GM18870 (cell line): ENCODE data around the gene RPP30.
"Not testable (repeated sequence)": the region's sequence is repeated elsewhere in the genome, so short reads cannot be mapped to it uniquely, and the experiment has no call there.

Experiments used
- ATAC-seq: cut with Tn5 transposase; IDR thresholded peaks from one replicate; pipeline ENCODE4 v1.9.1; 2021; ENCODE audit warnings: moderate library complexity; ENCODE audit not compliant: unreplicated experiment

RPP30 gene

DNA sequence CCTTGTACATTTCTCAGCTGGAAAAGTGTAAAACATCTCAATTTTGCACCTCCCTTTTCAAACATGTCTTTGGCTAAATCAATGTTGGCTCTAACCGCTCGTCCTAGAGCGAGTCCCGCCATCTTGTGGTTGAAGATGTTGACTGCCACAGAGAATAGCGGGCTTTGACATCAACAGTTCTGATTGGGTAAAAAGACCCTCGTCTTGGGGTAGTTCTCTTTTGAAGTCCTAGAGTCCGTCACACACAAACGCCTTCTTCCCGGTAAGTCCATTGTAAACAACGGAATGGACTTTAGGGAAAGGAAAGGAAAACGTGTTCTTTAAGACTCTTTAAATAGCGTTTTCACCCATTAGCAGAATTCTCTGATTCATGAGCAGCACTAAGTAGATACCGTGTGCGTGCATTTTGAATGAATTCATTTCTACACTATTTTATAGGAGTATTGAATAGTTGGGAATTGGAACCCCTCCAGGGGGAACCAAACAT lies 452 bp upstream of the RPP30 start:
- ATAC-seq = peak; percentile 50

- no peak for ATAC-seq
These were observed 860 bp downstream of the RPP30 start for GRCh38 chr10:90872648-90873020.

DNA sequence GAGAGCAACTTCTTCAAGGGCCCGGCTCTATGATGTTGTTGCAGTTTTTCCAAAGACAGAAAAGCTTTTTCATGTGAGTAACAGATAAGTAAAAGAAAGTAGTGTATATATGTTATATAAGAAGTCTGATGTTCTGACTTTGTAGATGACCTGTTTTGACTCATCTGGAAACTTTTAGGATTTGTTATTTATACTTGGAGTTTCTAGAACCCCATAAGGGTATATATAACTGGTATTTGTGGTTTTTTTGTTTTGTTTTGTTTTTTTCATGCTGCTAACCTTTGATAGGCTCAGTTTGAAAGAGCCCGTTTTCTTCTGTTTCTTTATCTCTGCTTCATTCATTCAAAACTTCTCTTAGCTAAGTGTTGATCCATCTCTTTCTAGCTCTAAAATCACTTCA lies 7.3 kb downstream of the RPP30 start:
- ATAC-seq = no peak

- not testable (repeated sequence) for ATAC-seq
These were observed 8.4 kb downstream of the RPP30 start for GRCh38 chr10:90880059-90880719.

- ATAC-seq = no peak
These were observed 12.7 kb downstream of the RPP30 start for GRCh38 chr10:90884431-90884830.

GRCh38 chr10:90885176-90885575 lies 13.4 kb downstream of the RPP30 start:
- ATAC-seq = no peak

GRCh38 chr10:90887555-90887954 lies 15.8 kb downstream of the RPP30 start:
- ATAC-seq = no peak

DNA sequence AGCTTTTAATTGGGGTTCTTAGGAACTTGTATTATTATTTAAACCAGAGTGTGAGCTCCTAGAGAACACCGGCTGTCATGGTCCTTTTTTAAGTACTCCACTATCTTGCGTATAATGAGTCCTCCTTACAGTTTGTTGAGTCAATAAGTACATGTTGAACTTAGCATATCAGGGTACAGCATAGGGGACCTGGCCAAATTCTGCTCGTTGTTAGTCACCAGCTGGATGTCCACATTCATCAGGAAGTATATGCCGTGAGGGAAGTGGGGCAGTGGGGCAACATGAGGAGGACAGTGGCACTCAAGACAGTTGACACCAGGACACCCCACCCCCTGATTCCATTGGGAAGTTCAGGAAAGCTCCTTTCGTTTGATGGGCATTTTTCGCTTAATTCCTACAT lies 16.6 kb downstream of the RPP30 start:
- no peak for ATAC-seq

DNA sequence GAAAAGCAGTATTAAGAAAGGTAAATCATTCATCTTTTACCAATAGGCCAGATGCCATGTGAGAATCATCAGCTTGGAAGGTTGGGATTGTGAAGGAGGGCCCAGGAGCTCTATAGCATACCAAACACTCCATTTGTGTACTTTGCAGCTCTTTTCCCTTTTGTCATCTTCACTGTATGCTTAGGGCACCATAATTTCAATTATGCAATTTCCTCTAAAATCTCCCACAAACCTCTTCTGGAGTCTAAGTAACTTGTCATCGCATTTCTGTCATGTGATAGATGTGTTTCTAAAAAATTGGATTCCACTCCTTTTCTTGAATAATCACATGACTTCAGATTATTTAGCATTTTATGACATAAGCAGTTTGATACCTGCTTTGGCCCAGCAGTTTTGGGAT lies 17.9 kb downstream of the RPP30 start:
- no peak for ATAC-seq

DNA sequence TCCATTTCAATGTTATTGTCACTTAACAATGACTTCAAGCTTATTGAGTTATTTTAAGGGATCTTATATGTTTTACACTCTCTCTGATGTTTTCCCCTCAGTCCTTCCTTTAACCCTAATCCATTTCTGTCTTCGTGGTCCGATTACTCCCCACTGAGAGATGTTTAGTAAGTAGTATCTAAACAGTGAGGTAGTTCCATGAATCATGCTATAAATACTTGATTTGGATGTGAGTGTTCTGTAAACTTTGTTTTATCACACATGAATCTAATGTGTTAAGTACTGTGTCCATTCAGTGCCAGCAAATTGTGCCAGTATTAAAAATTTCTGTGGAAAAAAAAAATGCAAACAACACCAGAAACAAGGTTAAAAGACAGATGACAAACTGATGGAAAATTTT lies 18.6 kb downstream of the RPP30 start:
- no peak for ATAC-seq

DNA sequence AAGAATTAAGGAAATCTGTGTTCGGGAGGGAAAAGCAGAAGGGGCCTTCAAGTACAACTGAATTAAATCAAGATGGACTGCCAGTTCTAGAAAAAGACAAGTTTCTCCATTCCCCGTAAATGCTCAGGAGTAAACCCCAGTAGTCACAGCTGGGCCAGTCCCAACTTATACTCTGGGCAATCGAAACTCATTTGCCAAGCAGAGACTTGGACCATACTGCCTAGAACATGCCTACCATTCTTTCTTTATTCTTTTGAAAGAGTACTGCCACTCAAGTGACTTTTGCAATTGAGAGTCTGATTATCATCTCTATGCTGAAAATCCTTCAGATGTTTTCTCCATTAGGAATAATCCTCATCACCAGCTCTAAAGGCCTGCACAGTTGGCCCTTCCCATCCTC lies 21.4 kb downstream of the RPP30 start:
- no peak for ATAC-seq

DNA sequence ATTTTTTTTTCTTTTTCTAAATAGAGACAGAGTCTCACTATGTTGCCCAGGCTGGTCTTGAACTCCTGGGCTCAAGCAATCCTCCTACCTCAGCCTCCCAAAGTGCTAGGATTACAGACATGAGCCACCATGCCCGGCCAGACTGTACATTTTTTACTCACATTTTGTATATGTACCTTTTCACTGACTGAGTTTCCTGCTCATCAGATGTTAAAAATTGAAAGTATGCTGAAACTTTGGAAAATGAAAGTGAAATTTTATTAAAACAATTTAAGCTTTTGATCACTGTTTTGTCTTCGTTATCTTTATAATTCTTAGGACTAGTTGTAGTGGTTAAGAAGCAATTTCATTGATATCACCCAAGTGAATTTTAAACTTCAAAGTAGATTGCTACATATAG lies 25.1 kb downstream of the RPP30 start:
- not testable (repeated sequence) for ATAC-seq

DNA sequence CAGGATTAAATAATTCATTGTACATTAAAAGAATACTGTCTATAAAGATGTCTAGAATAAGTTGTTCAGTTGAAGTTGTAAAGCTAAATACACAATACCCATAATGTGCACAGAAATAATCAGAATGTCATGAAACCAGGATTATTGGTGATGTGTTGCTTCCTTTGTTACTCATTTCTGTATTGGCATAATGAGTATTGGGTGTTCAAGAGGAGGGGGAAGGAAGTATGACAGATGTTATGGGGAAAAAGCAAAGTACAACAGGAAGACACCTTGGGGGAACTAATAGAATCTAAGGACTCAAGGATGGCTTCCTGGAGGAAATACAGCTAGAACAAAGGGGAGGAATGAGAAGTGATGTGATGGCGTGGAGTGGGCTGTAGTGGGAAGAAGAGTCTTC lies 34.2 kb downstream of the RPP30 start:
- no peak for ATAC-seq

- ATAC-seq = no peak
These were observed 34.8 kb downstream of the RPP30 start for GRCh38 chr10:90906596-90906995.

DNA sequence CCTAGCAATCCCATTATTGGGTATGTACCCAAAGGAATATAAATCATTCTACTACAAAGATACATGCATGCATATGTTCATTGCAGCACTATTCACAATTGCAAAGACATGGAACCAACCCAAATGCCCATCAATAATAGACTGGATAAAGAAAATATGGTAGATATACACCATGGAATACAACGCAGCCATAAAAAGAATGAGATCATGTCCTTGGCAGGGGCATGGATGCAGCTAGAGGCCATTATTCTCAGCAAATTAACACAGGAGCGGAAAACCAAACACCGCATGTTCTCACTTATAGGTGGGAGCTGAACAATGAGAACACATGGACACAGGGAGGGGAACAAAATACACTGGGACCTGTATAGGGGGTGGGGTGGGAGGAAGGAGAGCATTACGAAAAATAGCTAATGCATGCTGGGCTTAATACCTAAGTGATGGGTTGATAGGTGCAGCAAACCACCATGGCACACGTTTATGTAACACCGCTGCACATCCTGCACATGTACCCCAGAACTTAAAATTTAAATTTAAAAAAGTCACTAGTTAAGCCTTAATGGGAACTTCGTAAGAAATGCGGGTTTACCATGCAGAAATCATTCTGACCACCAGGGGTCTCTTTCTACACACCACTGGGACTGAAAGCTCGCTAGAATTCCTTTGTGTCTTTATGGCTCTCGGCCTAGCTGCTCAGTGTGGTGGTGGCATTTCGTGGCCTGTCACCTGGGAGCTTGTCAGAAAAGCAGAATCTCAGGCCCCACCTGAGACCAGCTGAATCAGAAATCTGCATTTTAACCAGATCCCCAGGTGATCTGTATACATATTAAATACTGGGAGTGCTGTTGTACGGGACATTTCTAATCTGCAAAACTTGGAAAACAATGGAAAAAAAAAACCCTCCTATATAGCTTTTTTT lies 39.6 kb downstream of the RPP30 start:
- ATAC-seq = no peak

- no peak for ATAC-seq
These were observed 40.4 kb downstream of the RPP30 start for GRCh38 chr10:90912174-90912573.

DNA sequence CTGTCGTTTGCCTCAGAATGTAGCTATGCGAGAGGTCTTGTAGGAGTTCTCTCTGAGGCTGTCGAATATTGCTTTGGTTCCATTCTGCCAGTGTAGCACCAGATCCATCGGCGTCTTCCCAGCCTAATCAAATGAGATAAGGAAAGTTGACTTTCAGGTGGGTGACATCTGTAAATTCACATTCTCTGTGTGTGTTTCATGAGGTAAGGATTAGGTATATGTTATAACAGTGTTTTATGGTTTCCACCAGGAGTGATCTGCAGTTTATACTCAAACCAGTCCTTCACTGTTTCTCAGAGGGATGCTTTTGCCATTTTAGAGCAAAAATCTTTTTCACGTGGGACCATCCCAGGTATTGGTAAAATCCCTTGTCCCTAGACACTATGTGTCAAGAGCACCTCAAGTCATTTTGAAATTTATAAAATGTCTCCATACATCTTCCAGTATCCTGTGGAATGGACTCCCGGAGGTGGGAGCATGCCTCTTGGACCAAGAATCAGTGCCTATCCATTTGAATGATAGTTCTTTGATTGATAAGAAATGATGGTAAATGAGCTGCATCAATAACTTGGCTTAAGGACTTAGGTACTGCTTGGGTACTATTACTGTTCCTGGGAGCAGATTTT lies 41.2 kb downstream of the RPP30 start:
- no peak for ATAC-seq

DNA sequence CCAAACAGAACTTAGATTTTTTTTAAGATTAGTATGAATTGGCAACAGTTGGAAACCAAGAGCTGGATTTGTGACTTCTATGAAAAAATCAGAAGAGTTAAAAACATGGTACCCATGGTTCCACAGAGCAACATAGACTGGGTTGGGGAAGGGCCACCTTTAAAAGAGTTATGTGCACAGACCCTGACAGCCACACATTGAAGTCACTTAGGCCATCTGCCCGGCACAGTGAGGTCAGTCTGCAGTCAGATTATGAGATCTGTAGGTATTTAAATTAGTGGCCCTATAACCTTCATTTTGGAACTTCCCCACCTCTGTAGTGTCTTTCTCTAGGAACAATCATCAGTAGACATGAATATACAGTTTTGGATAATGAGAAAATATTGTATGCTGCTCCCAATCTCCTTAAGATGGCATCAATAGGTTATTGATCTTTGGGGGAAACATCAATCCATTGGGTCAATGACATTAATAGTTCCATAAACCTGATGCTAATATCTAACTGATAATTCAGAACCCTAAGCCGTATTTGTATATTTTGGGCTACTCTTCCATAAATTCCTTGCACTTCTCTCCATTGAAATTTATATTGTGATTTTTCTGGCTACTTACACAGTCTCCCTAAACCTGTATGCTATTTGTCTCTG lies 42.1 kb downstream of the RPP30 start:
- no peak for ATAC-seq

DNA sequence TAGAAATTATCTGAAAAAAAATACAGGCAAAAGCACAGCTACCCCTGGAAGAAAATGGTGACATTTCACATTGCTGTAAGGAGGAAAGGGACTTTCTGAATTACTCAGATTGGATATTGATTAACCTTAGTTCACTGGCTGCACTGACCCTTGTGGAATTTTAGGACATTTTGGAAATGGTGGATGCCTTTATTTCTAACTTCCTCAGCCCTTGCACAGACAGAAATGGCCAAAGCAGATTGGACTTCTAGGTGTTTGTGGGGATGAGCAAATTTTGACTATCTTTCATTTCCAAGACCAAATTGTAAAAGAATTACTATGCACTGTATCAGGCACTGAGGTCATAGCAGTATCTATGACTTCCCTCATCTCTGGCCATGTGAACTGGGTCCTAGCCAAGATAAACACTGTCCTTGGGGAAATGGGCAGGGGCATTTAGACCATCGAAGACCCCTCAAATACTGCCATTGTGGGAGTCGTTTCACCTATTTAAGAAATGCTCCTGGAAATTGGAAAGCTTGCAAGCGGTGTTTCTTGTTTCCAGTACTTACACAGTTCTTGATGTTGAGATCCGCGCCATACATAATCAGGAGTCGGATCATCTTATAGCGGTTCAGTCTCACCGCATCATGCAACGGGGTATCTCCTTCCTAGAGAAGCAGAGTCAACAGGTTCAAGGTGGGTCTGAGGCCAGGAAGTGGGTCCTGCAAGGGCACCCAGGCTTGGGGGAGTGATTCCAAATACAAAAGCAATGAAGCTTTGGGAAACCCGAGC lies 43.4 kb downstream of the RPP30 start:
- ATAC-seq = no peak

DNA sequence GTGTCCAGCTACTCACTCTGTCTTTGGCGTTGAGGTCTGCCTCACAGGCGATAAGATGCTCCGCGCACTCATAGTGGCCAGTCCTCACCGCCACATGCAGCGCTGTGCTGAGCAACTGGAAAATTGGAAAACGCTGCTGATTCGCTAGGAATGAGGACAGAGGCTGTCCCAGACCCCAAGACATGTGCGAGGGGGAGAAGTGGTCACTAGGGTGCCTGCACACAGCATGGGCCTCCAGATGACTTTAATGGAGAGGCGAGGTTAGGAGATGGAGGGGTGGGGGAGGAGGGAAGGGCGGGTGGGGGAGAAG lies 43.9 kb downstream of the RPP30 start:
- ATAC-seq = no peak
